Neural progenitor cell (in vitro differentiated cells): Measurements from ENCODE around the gene USP44. TPM values are rescaled to one million over a fixed set of nuclear protein-coding genes. Genes with fewer than 3 reads are reported as not detected.
"Not testable (repeated sequence)": the region's sequence is repeated elsewhere in the genome, so short reads cannot be mapped to it uniquely, and the experiment has no call there.

Experiments
- DNase-seq: peaks from one replicate; pipeline ENCODE4 v3.0.0-alpha.2; 2016; ENCODE audit warnings: low spot score
- H2AFZ ChIP-seq: fragments of 200-600 bp; sonication (generic); replicated peaks from 2 replicates; pipeline ENCODE4 v1.6.1; 2016; ENCODE audit warnings: antibody characterized with exemption
- H3F3A ChIP-seq: fragments of 200-600 bp; sonication (generic); 2 replicates; pipeline ENCODE4 v1.6.1; 2016; ENCODE audit warnings: antibody characterized with exemption, low read depth
- H3K27ac ChIP-seq: fragments of 200-600 bp; sonication (generic); 2 replicates; pipeline ENCODE4 v1.5.1; 2016; ENCODE audit warnings: mild to moderate bottlenecking
- H3K27me3 ChIP-seq: fragments of 200-600 bp; sonication (generic); 2 replicates; pipeline ENCODE4 v1.6.1; 2016; ENCODE audit warnings: mild to moderate bottlenecking, moderate library complexity
- H3K36me3 ChIP-seq: fragments of 200-600 bp; sonication (generic); 2 replicates; pipeline ENCODE4 v1.5.1; 2016
- H3K4me1 ChIP-seq: fragments of 200-600 bp; sonication (generic); 2 replicates; pipeline ENCODE4 v1.6.1; 2016; ENCODE audit warnings: mixed run types
- H3K4me2 ChIP-seq: fragments of 200-600 bp; sonication (generic); 2 replicates; pipeline ENCODE4 v1.6.1; 2016
- H3K4me3 ChIP-seq: fragments of 200-600 bp; sonication (generic); 2 replicates; pipeline ENCODE4 v1.5.1; 2016
- H3K79me2 ChIP-seq: fragments of 200-600 bp; sonication (generic); 2 replicates; pipeline ENCODE4 v1.6.1; 2016; ENCODE audit warnings: low read depth
- H3K9ac ChIP-seq: fragments of 200-600 bp; sonication (generic); 2 replicates; pipeline ENCODE4 v1.6.1; 2016
- H3K9me3 ChIP-seq: fragments of 200-600 bp; sonication (generic); 2 replicates; pipeline ENCODE4 v1.5.1; 2016; ENCODE audit warnings: low read depth
- H4K20me1 ChIP-seq: fragments of 200-600 bp; sonication (generic); 2 replicates; pipeline ENCODE4 v1.6.1; 2016; ENCODE audit warnings: low read depth
- H3K27ac Mint-ChIP-seq: 3 replicates; pipeline ENCODE4 v1.8.0; 2021; ENCODE audit warnings: mixed read lengths
- H3K27me3 Mint-ChIP-seq: 2 replicates; pipeline ENCODE4 v1.8.0; 2022; ENCODE audit warnings: low read depth, mild to moderate bottlenecking, inconsistent platforms, moderate library complexity, mixed read lengths; ENCODE audit not compliant: insufficient read depth
- H3K36me3 Mint-ChIP-seq: 3 replicates; pipeline ENCODE4 v1.8.0; 2021; ENCODE audit warnings: mixed read lengths
- H3K4me1 Mint-ChIP-seq: 3 replicates; pipeline ENCODE4 v1.8.0; 2021; ENCODE audit warnings: mixed read lengths
- H3K4me3 Mint-ChIP-seq: 3 replicates; pipeline ENCODE4 v1.8.0; 2021; ENCODE audit warnings: mild to moderate bottlenecking, moderate library complexity, mixed read lengths
- H3K9me3 Mint-ChIP-seq: 3 replicates; pipeline ENCODE4 v1.8.0; 2020; ENCODE audit warnings: mixed read lengths
- CTCF ChIP-seq: fragments of 200-600 bp; sonication (generic); IDR thresholded peaks from 2 replicates; pipeline ENCODE4 v1.5.1; 2017; ENCODE audit warnings: antibody characterized with exemption, mild to moderate bottlenecking
- EZH2 ChIP-seq: fragments of 200-600 bp; sonication (generic); IDR thresholded peaks from 2 replicates; pipeline ENCODE4 v1.6.1; 2017; ENCODE audit warnings: antibody characterized with exemption, mild to moderate bottlenecking, moderate library complexity
- EZH2phosphoT487 ChIP-seq: fragments of 200-600 bp; sonication (generic); IDR thresholded peaks from 2 replicates; pipeline ENCODE4 v1.6.1; 2017; ENCODE audit warnings: antibody characterized with exemption
- total RNA-seq: library from RNA; depleted of rRNA; stranded (reverse); fragments of >200 nt; gene quantifications from 2 replicates; pipeline ENCODE4 v1.2.3, GENCODE V29; 2015; ENCODE audit warnings: low replicate concordance

The USP44 gene
- total RNA-seq, 1 donor from 2014 or later, result 79.4 TPM

- H3K4me1 Mint-ChIP-seq, result peaks cover 10% of the 10 kb centered on the region
Observed at GRCh38 chr12:95571369-95571768, 20.1 kb upstream of the USP44 start.

GRCh38 chr12:95568045-95568444 lies 16.8 kb upstream of the USP44 start:
- not testable (repeated sequence) for H3K27ac Mint-ChIP-seq, H3K9me3 ChIP-seq, H3K27me3 ChIP-seq, H3K9ac ChIP-seq, H3K27me3 Mint-ChIP-seq, H3K36me3 ChIP-seq, H3K4me3 Mint-ChIP-seq, H4K20me1 ChIP-seq, H3K4me2 ChIP-seq, H3K36me3 Mint-ChIP-seq, DNase-seq, H3K4me1 Mint-ChIP-seq, H2AFZ ChIP-seq, H3K79me2 ChIP-seq, H3K27ac ChIP-seq, H3K4me1 ChIP-seq, H3K9me3 Mint-ChIP-seq, H3K4me3 ChIP-seq
- H3F3A ChIP-seq, result peaks cover 11% of the 10 kb centered on the region

More at GRCh38 chr12:95571369-95571768, 20.1 kb upstream of the USP44 start:
- Histone ChIP-seq H2AFZ (no peak overlapping the region), H3K9ac (no peak overlapping the region), H3K27me3 (no peaks in the 10 kb centered on the region), H3K27ac (no peak overlapping the region), H3K79me2 (no peaks in the 10 kb centered on the region), H3F3A (peaks cover 28% of the 10 kb centered on the region), H3K4me1 (peaks cover 14% of the 10 kb centered on the region), H3K36me3 (no peaks in the 10 kb centered on the region), H4K20me1 (no peaks in the 10 kb centered on the region), H3K4me2 (no peak overlapping the region), H3K4me3 (no peak overlapping the region), H3K9me3 (no peaks in the 10 kb centered on the region)
- Mint-ChIP-seq H3K36me3 (no peaks in the 10 kb centered on the region), H3K27ac (no peak overlapping the region), H3K9me3 (no peaks in the 10 kb centered on the region), H3K27me3 (peaks cover 9% of the 10 kb centered on the region), H3K4me3 (no peak overlapping the region)
- no peak for DNase-seq
- TF ChIP-seq EZH2, result no peak
- no peak for TF ChIP-seq CTCF
- TF ChIP-seq EZH2phosphoT487, result no peak

- DNase-seq, result no peak
- Histone ChIP-seq H3K4me3 (no peak overlapping the region), H3K9ac (no peak overlapping the region), H3K27me3 (no peaks in the 10 kb centered on the region), H3K79me2 (no peaks in the 10 kb centered on the region), H3F3A (no peaks in the 10 kb centered on the region), H3K4me2 (no peak overlapping the region), H3K9me3 (no peaks in the 10 kb centered on the region), H3K36me3 (no peaks in the 10 kb centered on the region), H2AFZ (no peak overlapping the region), H3K27ac (no peak overlapping the region), H4K20me1 (no peaks in the 10 kb centered on the region), H3K4me1 (no peaks in the 10 kb centered on the region)
- H3K9me3 Mint-ChIP-seq, result no peaks in the 10 kb centered on the region
- TF ChIP-seq EZH2phosphoT487 (no peak), CTCF (no peak), EZH2 (no peak)
- no peak overlapping the region for H3K27ac Mint-ChIP-seq
- H3K4me1 Mint-ChIP-seq, result no peaks in the 10 kb centered on the region
- peaks cover 2% of the 10 kb centered on the region for H3K27me3 Mint-ChIP-seq
- H3K4me3 Mint-ChIP-seq, result no peak overlapping the region
- H3K36me3 Mint-ChIP-seq, result no peaks in the 10 kb centered on the region
Observed at GRCh38 chr12:95557625-95558024, 6.3 kb upstream of the USP44 start.

GRCh38 chr12:95554532-95555071 lies 3.3 kb upstream of the USP44 start:
- Histone ChIP-seq H3K4me3 (no peak overlapping the region), H3K9me3 (peaks cover under 1% of the 10 kb centered on the region), H3K9ac (no peak overlapping the region), H3K79me2 (peaks cover 9% of the 10 kb centered on the region), H4K20me1 (no peaks in the 10 kb centered on the region), H2AFZ (no peak overlapping the region), H3K27ac (no peak overlapping the region), H3F3A (peaks cover 28% of the 10 kb centered on the region), H3K4me2 (no peak overlapping the region), H3K27me3 (no peaks in the 10 kb centered on the region), H3K4me1 (peaks cover 24% of the 10 kb centered on the region), H3K36me3 (no peaks in the 10 kb centered on the region)
- Mint-ChIP-seq H3K4me1 (peaks cover 20% of the 10 kb centered on the region), H3K27ac (no peak overlapping the region), H3K4me3 (no peak overlapping the region), H3K36me3 (peaks cover 1% of the 10 kb centered on the region), H3K9me3 (peaks cover 2% of the 10 kb centered on the region), H3K27me3 (peaks cover 2% of the 10 kb centered on the region)
- DNase-seq, result no peak
- TF ChIP-seq EZH2phosphoT487, result no peak
- no peak for TF ChIP-seq EZH2
- TF ChIP-seq CTCF, result no peak
